GM18508 (cell line): ENCODE measurements around the gene SLC66A2.
"Not testable (repeated sequence)": the region's sequence is repeated elsewhere in the genome, so short reads cannot be mapped to it uniquely, and the experiment has no call there.

Experiments
- ATAC-seq: cut with Tn5 transposase; IDR thresholded peaks from one replicate; pipeline ENCODE4 v1.9.1; 2021; ENCODE audit warnings: moderate number of reproducible peaks; ENCODE audit not compliant: insufficient read depth, unreplicated experiment

The SLC66A2 gene

DNA sequence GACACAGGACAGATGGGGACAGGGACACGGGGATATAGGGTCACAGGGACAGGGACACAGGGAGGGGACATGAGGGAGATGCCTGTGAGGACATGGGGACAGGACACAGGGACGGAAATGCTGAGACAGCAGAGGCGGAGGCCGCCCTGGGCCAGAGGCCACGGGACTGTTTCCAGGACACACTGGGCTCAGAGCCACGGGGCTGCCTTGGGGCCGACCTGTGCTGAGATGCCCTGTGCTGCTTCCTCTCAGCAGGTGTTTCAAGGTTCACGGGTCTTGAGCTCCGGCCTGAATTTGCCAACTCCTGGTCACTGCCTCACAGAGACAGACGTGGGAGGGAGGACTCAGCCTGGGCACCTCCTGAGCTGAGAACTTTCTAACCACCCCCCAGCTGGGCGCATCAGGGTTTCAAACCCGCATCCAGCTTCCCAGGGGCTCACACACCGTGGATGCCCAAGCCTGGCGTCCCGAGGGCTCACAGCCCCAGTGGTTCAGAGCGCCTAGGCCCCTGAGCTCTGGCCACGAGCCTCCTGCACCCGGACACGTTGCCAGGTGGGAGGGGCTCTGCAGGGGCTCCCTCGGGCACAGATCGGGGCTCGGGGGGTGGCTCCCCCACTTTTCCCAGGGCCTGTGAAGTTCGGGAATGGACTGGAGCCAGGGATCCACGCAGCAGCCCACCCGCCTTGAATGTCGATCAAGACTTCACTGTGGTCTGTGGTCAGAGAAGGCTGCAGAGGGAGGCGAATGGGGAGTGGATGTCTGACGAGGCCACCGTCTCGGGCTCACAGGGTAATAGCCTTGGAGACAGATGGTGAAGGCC is 64.1 kb downstream of the SLC66A2 start:
- ATAC-seq: no peak

- no peak for ATAC-seq
Measured at GRCh38 chr18:79884963-79885728, 66.3 kb downstream of the SLC66A2 start.

GRCh38 chr18:79884294-79884962 is 67.0 kb downstream of the SLC66A2 start:
- ATAC-seq: no peak

DNA sequence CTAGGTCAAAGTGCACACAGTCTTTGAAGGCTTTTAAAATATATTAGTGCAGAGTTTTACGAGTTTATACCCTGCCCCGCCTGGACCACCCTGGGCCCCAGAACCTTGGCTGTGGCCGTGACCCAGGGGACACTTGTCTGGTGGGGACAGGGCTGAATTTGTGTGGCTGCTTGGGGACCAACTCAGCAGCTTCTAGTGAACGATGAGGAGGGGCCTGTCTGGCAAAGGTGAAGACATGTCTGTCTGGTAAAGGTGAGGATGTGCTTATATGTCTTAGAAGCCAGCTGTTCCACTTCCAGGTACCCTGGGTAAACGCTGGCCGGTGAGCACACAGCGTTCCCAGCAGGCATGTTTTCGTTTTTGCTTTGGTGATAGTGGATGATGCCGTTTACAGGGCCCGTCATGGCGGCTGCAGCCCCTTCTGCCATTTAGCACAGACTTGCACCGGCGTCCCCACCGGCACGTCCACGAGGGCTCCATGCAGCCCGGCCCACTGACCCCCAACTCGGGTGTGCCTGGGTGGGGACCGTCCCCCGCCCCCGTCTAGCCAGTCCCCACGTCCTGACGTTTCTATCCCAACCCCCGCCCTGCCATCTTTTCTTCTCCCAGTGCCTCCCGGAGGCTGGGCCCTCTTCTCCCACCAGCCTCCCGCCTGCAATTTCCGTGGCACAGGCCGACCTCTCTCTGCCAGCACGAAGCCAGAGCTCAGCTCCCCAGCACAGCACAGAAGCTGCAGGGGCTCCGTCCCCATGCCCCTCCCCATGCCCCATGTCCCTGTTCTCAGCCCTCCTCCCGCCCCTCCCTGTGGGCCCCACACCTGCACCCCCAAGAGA is 67.8 kb downstream of the SLC66A2 start:
- no peak for ATAC-seq

DNA sequence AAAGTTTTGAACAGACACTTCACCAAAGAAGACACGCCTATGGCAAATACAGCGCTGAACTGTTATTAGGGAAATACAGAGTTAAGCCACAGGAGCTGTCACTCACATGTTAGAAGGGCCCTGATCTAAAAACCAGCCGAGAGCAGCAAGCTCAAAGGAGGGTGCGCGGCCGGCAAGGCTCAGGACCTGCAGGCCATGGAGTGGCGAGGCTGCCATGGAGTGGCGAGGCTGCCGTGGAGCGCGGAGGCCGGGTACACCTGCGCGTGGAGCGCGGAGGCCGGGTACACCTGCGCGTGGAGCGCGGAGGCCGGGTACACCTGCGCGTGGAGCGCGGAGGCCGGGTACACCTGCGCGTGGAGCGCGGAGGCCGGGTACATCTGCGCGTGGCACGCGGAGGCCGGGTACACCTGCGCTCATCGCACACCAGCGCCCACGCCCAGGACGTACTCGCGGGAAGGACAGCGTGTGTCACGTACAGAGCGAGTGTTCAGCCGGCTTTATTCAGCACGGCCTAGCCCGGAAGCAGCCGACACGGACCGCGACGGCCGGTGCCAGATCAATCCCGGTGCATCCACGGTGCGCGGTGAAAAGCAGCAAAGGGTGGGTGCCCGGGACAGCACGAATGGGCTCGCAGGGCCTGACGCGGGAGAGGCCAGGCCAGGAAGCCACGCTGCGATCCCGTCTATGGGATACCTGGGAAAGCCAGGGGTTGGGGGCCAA is 68.8 kb downstream of the SLC66A2 start:
- ATAC-seq: no peak

GRCh38 chr18:79881695-79882094 is 69.8 kb downstream of the SLC66A2 start:
- no peak for ATAC-seq

- no peak for ATAC-seq
Measured at GRCh38 chr18:79879566-79879965, 71.9 kb downstream of the SLC66A2 start.

DNA sequence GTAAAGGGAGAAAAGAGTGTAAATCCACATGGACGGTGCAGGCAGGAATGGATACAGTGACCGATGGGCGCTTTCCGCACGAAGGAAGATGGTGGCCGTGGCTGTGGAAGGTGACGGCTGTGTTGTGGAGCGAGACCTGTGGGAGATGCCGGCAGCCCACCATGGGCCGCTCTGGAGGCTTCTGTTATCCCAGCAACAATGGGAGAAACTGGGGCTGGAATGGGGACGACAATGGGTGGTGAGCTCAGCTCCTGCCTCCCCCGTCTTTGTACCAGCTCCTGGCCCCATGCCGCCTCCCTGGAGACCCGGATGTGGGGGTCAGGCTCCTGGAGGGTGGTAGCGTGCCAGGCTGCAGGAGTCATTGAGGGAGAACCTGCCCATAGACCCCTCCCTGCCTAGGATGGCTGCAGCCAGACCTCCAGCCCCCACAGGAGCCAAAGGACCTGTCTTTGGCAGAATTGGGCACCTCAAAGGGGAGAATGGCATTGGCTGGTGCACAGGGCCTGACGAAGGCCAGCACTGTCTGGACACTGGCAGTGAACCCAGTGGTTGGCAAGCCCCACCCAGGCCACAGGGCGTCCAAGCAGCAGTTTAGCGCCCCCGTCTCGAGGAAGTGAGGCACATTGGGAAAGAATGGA is 72.6 kb downstream of the SLC66A2 start:
- no peak for ATAC-seq

GRCh38 chr18:79878246-79878645 is 73.2 kb downstream of the SLC66A2 start:
- not testable (repeated sequence) for ATAC-seq

DNA sequence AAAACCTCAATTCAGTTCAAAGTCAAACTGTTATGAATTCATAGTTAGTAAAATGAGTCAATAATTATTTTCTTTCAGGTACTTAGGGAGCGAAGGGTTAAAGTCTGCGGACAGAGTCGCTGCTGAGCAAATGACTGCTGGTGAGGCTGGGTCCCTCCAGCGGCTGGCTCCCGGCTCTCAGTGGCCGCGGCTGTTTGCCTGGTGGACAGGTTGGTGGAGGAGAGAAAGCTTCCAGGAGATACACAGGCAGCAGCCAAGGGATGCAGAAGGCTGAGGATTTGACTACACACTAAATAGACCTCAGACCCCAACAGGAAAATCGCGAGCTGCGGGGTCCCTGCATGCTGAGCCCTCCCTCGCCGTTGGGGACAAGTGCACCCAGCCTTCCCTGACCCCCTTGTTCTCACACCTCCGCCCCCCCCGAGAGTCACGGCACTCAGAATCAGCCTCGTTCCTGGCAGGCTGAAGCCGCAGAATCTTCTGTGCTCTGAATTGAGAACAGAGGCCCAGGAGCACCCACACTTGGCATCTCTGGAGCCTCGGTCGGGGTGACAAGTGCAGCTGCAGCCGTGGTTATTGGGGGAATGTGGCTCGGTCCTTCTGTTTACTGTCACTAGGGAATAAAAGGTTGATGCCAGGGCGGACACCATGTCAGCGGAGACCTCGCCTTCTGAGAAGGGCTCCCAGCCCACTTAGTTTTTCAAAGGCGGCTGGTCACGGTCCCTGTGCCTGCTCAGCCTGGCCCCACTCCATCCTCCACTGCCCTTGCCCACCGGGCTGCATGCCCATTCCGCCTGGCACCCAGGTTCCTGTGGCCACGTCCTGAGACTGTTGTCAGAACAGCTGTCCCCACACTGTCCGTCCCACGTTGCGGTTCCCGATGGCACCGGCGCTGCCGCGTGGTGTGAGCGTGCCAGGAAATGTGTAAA is 74.0 kb downstream of the SLC66A2 start:
- no peak for ATAC-seq

GRCh38 chr18:79876497-79876896 is 75.0 kb downstream of the SLC66A2 start:
- ATAC-seq: no peak

GRCh38 chr18:79875931-79876461 is 75.5 kb downstream of the SLC66A2 start:
- no peak for ATAC-seq

DNA sequence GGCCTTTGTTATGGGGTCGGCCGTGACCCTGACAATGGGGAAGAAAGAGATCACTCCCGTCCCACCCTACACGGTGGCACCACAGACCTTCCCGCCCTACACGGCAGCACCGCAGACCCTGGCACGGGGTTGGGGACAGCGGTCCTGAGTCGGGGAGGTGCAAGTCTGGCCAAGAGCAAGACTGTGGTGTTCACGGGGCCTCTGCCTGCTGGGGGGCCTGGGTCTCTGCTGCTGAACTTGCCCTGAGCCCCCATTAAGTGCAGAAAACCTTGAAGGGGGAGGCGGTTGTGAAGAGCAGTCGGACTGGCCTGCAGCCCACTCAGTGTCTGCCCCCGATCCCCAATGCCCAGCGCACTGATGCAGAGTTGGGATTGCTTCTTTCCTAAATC is 75.9 kb downstream of the SLC66A2 start:
- no peak for ATAC-seq

- ATAC-seq: no peak
Measured at GRCh38 chr18:79874553-79875530, 76.6 kb downstream of the SLC66A2 start.

- no peak for ATAC-seq
Measured at GRCh38 chr18:79873449-79874110, 77.9 kb downstream of the SLC66A2 start.
